CD4-positive, alpha-beta T cell (primary cell): ENCODE results near the gene DSCAML1. TPM values are rescaled to one million over a fixed set of nuclear protein-coding genes. Genes with fewer than 3 reads are reported as not detected.

ENCODE experiments used
- ATAC-seq: fragments of 200-7000 bp; cut with Tn5 transposase; one replicate; pipeline ENCODE4 v1.10.0; 2022; ENCODE audit warnings: mild to moderate bottlenecking; ENCODE audit not compliant: poor library complexity
- CTCF ChIA-PET: fragments of 350-600 bp; sonication (Branson Sonifier 250); formaldehyde crosslinking; loops from one replicate; lab custom pipeline; 2021; ENCODE audit warnings: antibody characterized with exemption, inconsistent platforms; lab: Charles Lee
- POLR2A ChIA-PET: fragments of 350-600 bp; sonication (Branson Sonifier 250); formaldehyde crosslinking; loops from one replicate; lab custom pipeline; 2021; ENCODE audit warnings: antibody characterized with exemption, inconsistent platforms; lab: Charles Lee
- DNase-seq, 14 experiments: peaks; one replicate each; pipeline ENCODE4 v3.0.0-alpha.2; 2013 to 2020; ENCODE audit warnings: mixed read lengths in 2 of 14
- H3K27ac ChIP-seq, 2 donors: one replicate each; pipeline versions ENCODE4 v1.5.1 to v1.7.0; 2013; ENCODE audit warnings: low read length in 2 of 2, low read depth in 1 of 2, mild to moderate bottlenecking in 1 of 2
- H3K27me3 ChIP-seq, 2 experiments: 1 replicate in 1 of 2; 2 replicates in 1 of 2; pipeline versions ENCODE4 v1.6.1 to v1.7.0; 2013; ENCODE audit warnings: low read length in 2 of 2, control low read depth in 1 of 2, mild to moderate bottlenecking in 1 of 2, moderate library complexity in 1 of 2; ENCODE audit not compliant: insufficient read depth in 2 of 2, control insufficient read depth in 1 of 2
- H3K36me3 ChIP-seq: one replicate; pipeline ENCODE4 v1.6.1; 2013; ENCODE audit warnings: low read length, control low read depth; ENCODE audit not compliant: insufficient read depth
- H3K4me1 ChIP-seq: one replicate; pipeline ENCODE4 v1.6.1; 2013; ENCODE audit warnings: low read length, control low read depth; ENCODE audit not compliant: insufficient read depth
- H3K4me3 ChIP-seq: one replicate; pipeline ENCODE4 v1.5.1; 2013; ENCODE audit warnings: mild to moderate bottlenecking, low read length, moderate library complexity
- H3K9me3 ChIP-seq, 2 experiments: 1 replicate in 1 of 2; 2 replicates in 1 of 2; pipeline versions ENCODE4 v1.6.1 to v1.7.0; 2013; ENCODE audit warnings: low read length in 2 of 2, mild to moderate bottlenecking in 2 of 2, control low read depth in 1 of 2, moderate library complexity in 1 of 2; ENCODE audit not compliant: control insufficient read depth in 1 of 2, insufficient read depth in 1 of 2
- H3K27ac Mint-ChIP-seq: one replicate; pipeline ENCODE4 v1.8.0; 2020; ENCODE audit warnings: mixed read lengths
- H3K27me3 Mint-ChIP-seq: one replicate; pipeline ENCODE4 v1.8.0; 2021; ENCODE audit warnings: mixed read lengths
- H3K36me3 Mint-ChIP-seq: one replicate; pipeline ENCODE4 v1.8.0; 2021; ENCODE audit warnings: low read depth, mixed read lengths
- H3K4me1 Mint-ChIP-seq: one replicate; pipeline ENCODE4 v1.8.0; 2021; ENCODE audit warnings: low read depth, mixed read lengths
- H3K4me3 Mint-ChIP-seq: one replicate; pipeline ENCODE4 v1.8.0; 2020; ENCODE audit warnings: mild to moderate bottlenecking, mixed read lengths
- H3K9me3 Mint-ChIP-seq: one replicate; pipeline ENCODE4 v1.8.0; 2020; ENCODE audit warnings: mixed read lengths
- intact Hi-C, 2 experiments: fragments of 100-400 bp; cut with DNase I in 1 of 2; cut with micrococcal nuclease in 1 of 2; formaldehyde crosslinking; loops; one replicate each; pipeline versions ENCODE4 v1.15.1 to v1.9.0; 2023 to 2025; cut with DNase I, micrococcal nuclease
- total RNA-seq, 174 experiments: library from RNA in 2 of 174; stranded (reverse) in 2 of 174; gene quantifications; one replicate each; pipeline ENCODE4 v1.2.3 and lab custom pipeline; 2021 to 2026
- TF ChIP-seq, protein P1 (sequence below): fragments of 200-600 bp; IDR thresholded peaks from one replicate; pipeline ENCODE4 v1.8.0; 2022; ENCODE audit warnings: antibody characterized with exemption, mild to moderate bottlenecking

Gene DSCAML1
- total RNA-seq, 2 experiments from 2014 or later: 0.22 to 0.61 TPM

DNA sequence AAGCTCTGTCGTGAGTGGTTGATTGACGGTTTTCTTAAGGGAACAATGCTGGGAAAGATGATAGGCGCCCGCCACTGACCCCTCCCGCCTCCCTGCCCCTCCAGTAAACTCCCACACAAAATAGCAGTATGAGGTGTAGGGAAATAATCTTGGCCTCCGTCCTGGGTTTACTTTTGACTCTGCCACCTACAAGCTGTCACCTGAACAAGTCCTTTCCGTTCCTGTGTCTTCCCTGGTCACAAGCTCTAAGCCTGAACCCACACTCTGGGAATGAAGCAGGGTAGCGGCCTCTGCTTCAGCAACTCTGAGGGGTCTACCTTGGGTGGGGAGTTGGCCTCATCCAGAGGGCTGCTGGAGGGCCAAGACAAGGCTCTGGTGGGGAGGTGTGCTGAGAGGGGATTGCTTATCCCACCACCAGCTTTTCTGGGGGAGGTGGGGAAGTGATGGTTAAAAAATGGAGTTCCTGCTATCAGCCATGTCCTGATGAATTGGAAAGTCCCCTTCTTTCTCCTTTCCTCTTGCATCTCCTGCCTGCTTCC is 381.6 kb downstream of the DSCAML1 start:
- Mint-ChIP-seq H3K27me3 (no peaks in the 10 kb centered on the region), H3K36me3 (peaks cover 15% of the 10 kb centered on the region), H3K27ac (no peak overlapping the region), H3K9me3 (no peaks in the 10 kb centered on the region), H3K4me3 (no peak overlapping the region), H3K4me1 (no peaks in the 10 kb centered on the region)
- ATAC-seq (no peak), DNase-seq (no peak)
- H3K27me3 ChIP-seq: peaks cover 0 to 2% of the 10 kb centered on the region in 2 experiments
- H3K4me3 ChIP-seq: no peak overlapping the region
- TF ChIP-seq, protein P1, sequence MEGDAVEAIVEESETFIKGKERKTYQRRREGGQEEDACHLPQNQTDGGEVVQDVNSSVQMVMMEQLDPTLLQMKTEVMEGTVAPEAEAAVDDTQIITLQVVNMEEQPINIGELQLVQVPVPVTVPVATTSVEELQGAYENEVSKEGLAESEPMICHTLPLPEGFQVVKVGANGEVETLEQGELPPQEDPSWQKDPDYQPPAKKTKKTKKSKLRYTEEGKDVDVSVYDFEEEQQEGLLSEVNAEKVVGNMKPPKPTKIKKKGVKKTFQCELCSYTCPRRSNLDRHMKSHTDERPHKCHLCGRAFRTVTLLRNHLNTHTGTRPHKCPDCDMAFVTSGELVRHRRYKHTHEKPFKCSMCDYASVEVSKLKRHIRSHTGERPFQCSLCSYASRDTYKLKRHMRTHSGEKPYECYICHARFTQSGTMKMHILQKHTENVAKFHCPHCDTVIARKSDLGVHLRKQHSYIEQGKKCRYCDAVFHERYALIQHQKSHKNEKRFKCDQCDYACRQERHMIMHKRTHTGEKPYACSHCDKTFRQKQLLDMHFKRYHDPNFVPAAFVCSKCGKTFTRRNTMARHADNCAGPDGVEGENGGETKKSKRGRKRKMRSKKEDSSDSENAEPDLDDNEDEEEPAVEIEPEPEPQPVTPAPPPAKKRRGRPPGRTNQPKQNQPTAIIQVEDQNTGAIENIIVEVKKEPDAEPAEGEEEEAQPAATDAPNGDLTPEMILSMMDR: no peak
- peaks cover 2% of the 10 kb centered on the region for H3K36me3 ChIP-seq
- intact Hi-C loops: no loop called here
- H3K9me3 ChIP-seq: no peaks in the 10 kb centered on the region
- ChIA-PET CTCF (no interaction called here), POLR2A (no interaction called here)
- no peak overlapping the region for H3K27ac ChIP-seq
- no peaks in the 10 kb centered on the region for H3K4me1 ChIP-seq

DNA sequence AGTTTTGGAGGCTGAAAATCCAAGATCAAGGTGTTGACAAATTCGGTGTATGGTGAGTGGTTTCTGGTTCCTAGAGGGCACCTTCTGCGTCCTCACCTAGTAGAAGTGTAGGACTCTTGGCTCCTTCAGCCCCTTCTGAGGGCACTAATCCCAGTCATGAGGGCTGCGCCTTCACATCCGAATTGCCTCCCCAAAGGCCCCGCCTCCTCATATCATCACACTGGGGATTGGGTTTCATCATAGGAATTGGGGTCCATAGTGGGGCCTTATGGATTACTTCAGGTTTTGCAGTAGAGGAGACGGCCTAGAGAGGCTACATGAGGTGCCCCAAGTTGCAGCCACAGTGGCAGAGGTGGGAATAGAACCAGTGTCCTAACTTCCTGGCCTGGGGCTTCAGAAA is 382.3 kb downstream of the DSCAML1 start:
- Histone ChIP-seq H3K27me3 (peaks cover 0 to 2% of the 10 kb centered on the region in 2 experiments), H3K36me3 (peaks cover 2% of the 10 kb centered on the region), H3K4me3 (no peak overlapping the region), H3K9me3 (no peaks in the 10 kb centered on the region), H3K27ac (no peak overlapping the region), H3K4me1 (no peaks in the 10 kb centered on the region)
- DNase-seq (peak in 1 of 14 experiments; percentile 14), ATAC-seq (no peak)
- H3K36me3 Mint-ChIP-seq: peaks cover 22% of the 10 kb centered on the region
- ChIA-PET CTCF (no interaction called here), POLR2A (no interaction called here)
- H3K4me3 Mint-ChIP-seq: no peak overlapping the region
- no peak overlapping the region for H3K27ac Mint-ChIP-seq
- H3K4me1 Mint-ChIP-seq: no peaks in the 10 kb centered on the region
- H3K27me3 Mint-ChIP-seq: no peaks in the 10 kb centered on the region
- intact Hi-C loops: no loop called here
- H3K9me3 Mint-ChIP-seq: no peaks in the 10 kb centered on the region
- TF ChIP-seq, protein P1: no peak

GRCh38 chr11:117413616-117414015 is 383.4 kb downstream of the DSCAML1 start:
- Histone ChIP-seq H3K4me3 (no peak overlapping the region), H3K36me3 (peaks cover 12% of the 10 kb centered on the region), H3K27me3 (peaks cover 0 to 2% of the 10 kb centered on the region in 2 experiments), H3K9me3 (no peaks in the 10 kb centered on the region), H3K27ac (no peak overlapping the region), H3K4me1 (no peaks in the 10 kb centered on the region)
- Mint-ChIP-seq H3K4me3 (no peak overlapping the region), H3K9me3 (no peaks in the 10 kb centered on the region), H3K4me1 (no peaks in the 10 kb centered on the region), H3K27me3 (no peaks in the 10 kb centered on the region), H3K27ac (no peak overlapping the region), H3K36me3 (peaks cover 33% of the 10 kb centered on the region)
- POLR2A ChIA-PET: no interaction called here
- intact Hi-C loops: no loop called here
- TF ChIP-seq, protein P1: no peak
- no peak for DNase-seq
- CTCF ChIA-PET: no interaction called here
- no peak for ATAC-seq
